ENCODE measurements around the gene RNF225. TPM values are rescaled to one million over a fixed set of nuclear protein-coding genes. Genes with fewer than 3 reads are reported as not detected.

RNF225 gene
- polyA plus RNA-seq, 1 experiment: not detected

DNA sequence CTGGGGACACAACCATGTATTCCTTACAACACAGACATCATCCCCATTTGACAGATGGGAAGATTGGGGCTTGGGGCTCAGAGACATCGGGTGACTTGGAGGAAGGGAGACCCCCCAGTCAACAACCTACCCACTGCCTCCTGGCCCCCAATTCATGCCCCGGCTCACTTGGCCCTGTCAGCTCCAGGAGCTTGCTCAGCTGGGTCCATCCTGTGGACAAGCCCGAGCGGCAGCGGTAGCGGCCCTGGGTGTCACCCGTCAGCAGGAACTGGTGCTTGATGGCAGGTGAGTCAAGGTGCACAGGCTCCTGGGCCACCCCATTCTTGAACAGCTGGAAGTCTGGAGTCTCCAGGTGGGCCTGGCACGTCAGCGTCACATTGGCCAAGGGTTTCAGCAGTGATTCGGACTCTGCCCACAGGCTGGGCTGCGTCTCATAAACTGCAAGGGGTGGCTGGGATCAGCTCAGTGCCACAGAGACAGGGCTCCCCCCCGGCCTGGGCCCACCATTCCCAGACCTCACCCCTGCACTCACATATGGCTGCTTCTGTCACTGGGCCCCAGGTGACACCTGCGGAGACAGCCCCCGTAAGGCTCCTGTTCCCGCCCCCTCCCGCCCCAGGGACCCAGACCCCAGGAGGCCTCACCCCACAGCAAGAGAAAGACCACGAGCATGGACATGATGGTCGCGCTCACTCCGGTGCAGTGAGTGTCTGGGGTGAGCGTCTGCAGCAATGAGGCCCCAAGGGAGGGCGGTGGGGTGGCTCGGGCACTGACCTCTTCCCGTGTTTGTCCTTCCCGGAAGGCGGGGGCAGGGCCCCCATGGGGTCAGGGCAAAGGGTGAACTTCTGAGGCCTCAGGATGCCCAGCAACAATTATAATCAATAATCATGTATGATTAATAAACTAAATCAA, 42.4 kb upstream of the RNF225 start, which contains the start of gene A1BG:
A1BG (minus strand) TSS at position 733 of the 912 bp plus-strand sequence; CDS start at position 678, 55 bp downstream.
- no peak within 1 kb of the TSS for H3K4me3 ChIP-seq (ENCODE audit: low read depth, low read length)
- ChIA-PET CTCF (no interaction called here), POLR2A (no interaction called here)
- no peak for TF ChIP-seq CTCF (IDR thresholded peaks at IDR 0.05; ENCODE audit: low read depth, low read length)
- no peak within 1 kb of the TSS for H3K27ac ChIP-seq (ENCODE audit: low read depth, low read length)
- H3K27me3 ChIP-seq (ENCODE audit: control insufficient read depth, insufficient read depth, low read length): peaks cover 25% of the 10 kb centered on the region
- peaks cover 36% of the 10 kb centered on the region; the same call in 1 of the 2 replicates for H3K9me3 ChIP-seq (ENCODE audit: control insufficient read depth, insufficient read depth, low read length)
- no peak for DNase-seq (ENCODE audit: low read depth, low spot score)

GRCh38 chr19:58353717-58354477, 41.6 kb upstream of the RNF225 start:
- Histone ChIP-seq H3K9me3 (ENCODE audit: control insufficient read depth, insufficient read depth, low read length) (peaks cover 36% of the 10 kb centered on the region; the same call in 1 of the 2 replicates), H3K4me3 (ENCODE audit: low read depth, low read length) (no peak overlapping the region), H3K27ac (ENCODE audit: low read depth, low read length) (no peak overlapping the region), H3K27me3 (ENCODE audit: control insufficient read depth, insufficient read depth, low read length) (peaks cover 25% of the 10 kb centered on the region)
- ChIA-PET POLR2A (interaction anchor here (1.0 to 1.3 kb wide), 2 partner anchors 9 to 27 kb away, joined by 3 to 4 read pairs; partner anchors contain the start of genes ZNF497 and ZSCAN22), CTCF (no interaction called here)
- DNase-seq (ENCODE audit: low read depth, low spot score): no peak
- TF ChIP-seq CTCF (IDR thresholded peaks at IDR 0.05; ENCODE audit: low read depth, low read length): no peak

DNA sequence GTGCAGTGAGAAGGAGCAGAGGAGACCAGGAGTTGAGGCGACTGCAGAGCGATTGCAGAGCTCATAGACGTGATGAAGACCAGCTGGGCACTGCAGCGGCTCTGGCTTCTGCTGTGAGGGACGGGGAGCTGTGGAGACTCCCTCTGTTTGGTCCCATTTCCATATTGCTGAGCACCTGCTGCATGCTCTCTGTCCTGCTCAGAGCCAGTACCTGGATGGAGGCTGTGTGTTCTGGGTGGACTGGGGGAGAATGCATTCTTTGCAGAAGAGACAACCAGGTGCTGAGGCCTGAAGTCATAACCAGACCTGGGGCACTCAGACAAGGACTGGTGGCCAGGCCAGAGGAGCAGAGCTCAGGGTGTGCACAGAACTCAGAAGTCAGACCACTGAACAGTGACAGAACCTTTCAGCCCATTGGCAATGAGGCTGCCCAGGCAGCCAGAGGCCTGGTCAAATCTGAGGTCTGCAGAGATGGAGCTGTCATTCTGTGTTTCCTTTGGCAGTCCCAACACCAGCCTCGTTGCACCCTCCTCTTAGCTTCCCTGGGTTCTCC, 40.9 kb upstream of the RNF225 start:
- Histone ChIP-seq H3K27me3 (ENCODE audit: control insufficient read depth, insufficient read depth, low read length) (peaks cover 25% of the 10 kb centered on the region), H3K4me3 (ENCODE audit: low read depth, low read length) (no peak overlapping the region), H3K27ac (ENCODE audit: low read depth, low read length) (no peak overlapping the region), H3K9me3 (ENCODE audit: control insufficient read depth, insufficient read depth, low read length) (peaks cover 36% of the 10 kb centered on the region; the same call in 1 of the 2 replicates)
- POLR2A ChIA-PET: interaction anchor here (1.0 to 1.3 kb wide), 2 partner anchors 8 to 28 kb away, joined by 3 to 4 read pairs; partner anchors contain the start of genes ZNF497 and ZSCAN22
- CTCF ChIA-PET: no interaction called here
- no peak for TF ChIP-seq CTCF (IDR thresholded peaks at IDR 0.05; ENCODE audit: low read depth, low read length)
- DNase-seq (ENCODE audit: low read depth, low spot score): no peak

DNA sequence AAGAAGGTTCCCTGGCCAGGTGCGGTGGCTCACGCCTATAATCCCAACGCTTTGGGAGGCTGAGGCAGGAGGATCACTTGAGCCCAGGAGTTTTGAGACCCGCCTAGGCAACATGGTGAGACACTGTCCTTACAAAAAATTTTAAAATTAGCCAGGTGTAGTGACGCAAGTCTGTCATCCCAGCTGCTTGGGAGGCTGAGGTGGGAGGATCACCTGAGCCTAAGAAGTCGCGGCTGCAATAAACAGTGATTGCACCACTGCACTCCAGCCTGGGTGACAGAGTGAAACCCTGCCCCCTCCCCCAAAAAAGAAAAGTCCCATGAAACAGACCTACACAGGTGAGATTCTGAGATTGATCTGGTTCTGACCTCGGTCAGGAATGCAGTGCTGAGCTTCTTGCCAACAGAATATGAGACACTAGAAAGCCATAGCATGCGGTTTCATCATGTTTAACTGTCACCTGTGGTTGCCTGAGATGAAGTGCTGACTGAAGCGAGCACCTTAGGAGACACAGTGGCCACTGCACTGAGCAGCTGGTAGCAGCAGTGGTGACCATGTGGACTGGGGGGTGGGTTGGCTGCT, 40.1 kb upstream of the RNF225 start:
- no peak for TF ChIP-seq CTCF (IDR thresholded peaks at IDR 0.05; ENCODE audit: low read depth, low read length)
- Histone ChIP-seq H3K9me3 (ENCODE audit: control insufficient read depth, insufficient read depth, low read length) (peaks cover 29% of the 10 kb centered on the region; the same call in 1 of the 2 replicates), H3K4me3 (ENCODE audit: low read depth, low read length) (no peak overlapping the region), H3K27me3 (ENCODE audit: control insufficient read depth, insufficient read depth, low read length) (peaks cover 25% of the 10 kb centered on the region), H3K27ac (ENCODE audit: low read depth, low read length) (no peak overlapping the region)
- POLR2A ChIA-PET: interaction anchor here (1.0 to 1.6 kb wide), 2 partner anchors 8 to 29 kb away, joined by 4 to 7 read pairs; partner anchors contain the start of gene ZSCAN22
- no peak for DNase-seq (ENCODE audit: low read depth, low spot score)
- CTCF ChIA-PET: no interaction called here
